Endothelial cell (in vitro differentiated cells): ENCODE data around the gene P2RY10. TPM values are rescaled to one million over a fixed set of nuclear protein-coding genes. Genes with fewer than 3 reads are reported as not detected.

Experiments used
- DNase-seq: peaks from one replicate; pipeline ENCODE4 v3.0.0; 2021; ENCODE audit warnings: low spot score
- H3K27ac Mint-ChIP-seq: one replicate; pipeline ENCODE4 v1.8.0; 2021; ENCODE audit warnings: mixed read lengths, inconsistent platforms; ENCODE audit not compliant: unreplicated experiment
- H3K27me3 Mint-ChIP-seq: one replicate; pipeline ENCODE4 v1.8.0; 2021; ENCODE audit warnings: mild to moderate bottlenecking, moderate library complexity, mixed read lengths, inconsistent platforms; ENCODE audit not compliant: unreplicated experiment
- H3K36me3 Mint-ChIP-seq: one replicate; pipeline ENCODE4 v1.8.0; 2021; ENCODE audit warnings: mild to moderate bottlenecking, low read depth, mixed read lengths, inconsistent platforms; ENCODE audit not compliant: unreplicated experiment
- H3K4me1 Mint-ChIP-seq: one replicate; pipeline ENCODE4 v1.8.0; 2021; ENCODE audit warnings: mild to moderate bottlenecking, mixed read lengths, inconsistent platforms; ENCODE audit not compliant: unreplicated experiment
- H3K4me3 Mint-ChIP-seq: one replicate; pipeline ENCODE4 v1.8.0; 2021; ENCODE audit warnings: mild to moderate bottlenecking, mixed read lengths, inconsistent platforms; ENCODE audit not compliant: unreplicated experiment
- H3K9me3 Mint-ChIP-seq: one replicate; pipeline ENCODE4 v1.8.0; 2021; ENCODE audit warnings: mixed read lengths, inconsistent platforms; ENCODE audit not compliant: unreplicated experiment
- CTCF ChIP-seq: fragments of 200-600 bp; sonication (generic); IDR thresholded peaks from one replicate; pipeline ENCODE4 v1.5.0; 2021; ENCODE audit warnings: antibody characterized with exemption; ENCODE audit not compliant: unreplicated experiment
- total RNA-seq: library from RNA; stranded (reverse); fragmentation: NEBNext Ultra II Directional; extraction: Animal tissue kit (Norgen Biotek cat#: 25700); gene quantifications from one replicate; pipeline ENCODE4 v1.2.1, GENCODE V29; 2021; ENCODE audit not compliant: unreplicated experiment

Gene P2RY10
- total RNA-seq, 1 donor from 2014 or later, result not detected

- DNase-seq, result no peak
- no peaks in the 10 kb centered on the region for H3K9me3 Mint-ChIP-seq
- no peaks in the 10 kb centered on the region for H3K36me3 Mint-ChIP-seq
- H3K4me3 Mint-ChIP-seq, result no peak overlapping the region
- no peaks in the 10 kb centered on the region for H3K27me3 Mint-ChIP-seq
- no peak overlapping the region for H3K27ac Mint-ChIP-seq
- TF ChIP-seq CTCF, result no peak
- peaks cover 5% of the 10 kb centered on the region for H3K4me1 Mint-ChIP-seq
These were observed 12.0 kb downstream of the P2RY10 start for GRCh38 chrX:78957049-78957767.

- Mint-ChIP-seq H3K4me1 (peaks cover 5% of the 10 kb centered on the region), H3K36me3 (no peaks in the 10 kb centered on the region), H3K9me3 (no peaks in the 10 kb centered on the region), H3K4me3 (no peak overlapping the region), H3K27me3 (no peaks in the 10 kb centered on the region), H3K27ac (no peak overlapping the region)
- no peak for TF ChIP-seq CTCF
- DNase-seq, result no peak
These were observed 12.6 kb downstream of the P2RY10 start for GRCh38 chrX:78957768-78958130.

DNA sequence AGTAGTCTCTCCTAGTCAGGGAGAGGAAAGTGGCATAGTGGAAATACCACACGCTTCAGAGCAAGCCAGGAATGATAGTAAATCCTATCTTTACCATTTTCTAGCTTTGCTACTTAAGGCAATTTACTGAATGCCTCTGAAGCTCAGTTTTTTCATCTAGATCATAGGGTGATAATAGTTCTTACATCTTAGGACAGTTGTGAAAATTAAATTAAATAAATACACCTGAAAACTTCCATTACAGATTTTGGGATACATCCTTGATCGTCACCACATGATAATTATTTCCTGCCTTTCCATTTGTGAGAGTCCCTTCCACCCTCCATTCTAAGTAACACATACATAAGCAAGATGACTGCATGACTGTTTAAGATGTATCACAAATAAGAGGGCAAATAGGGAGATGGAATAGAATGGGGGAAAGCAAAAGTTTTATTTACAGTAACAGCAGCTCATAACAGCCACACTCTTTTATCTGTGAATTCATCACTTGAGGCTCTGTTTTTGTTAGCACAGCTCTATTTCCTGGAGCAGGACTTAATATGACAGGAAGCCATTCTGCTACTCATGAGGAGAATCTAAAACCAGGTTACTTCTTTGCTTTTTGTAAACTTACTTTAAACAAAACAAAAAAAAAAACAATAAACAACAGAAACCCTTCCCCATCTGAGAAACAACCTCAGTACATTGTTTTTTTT lies 13.4 kb downstream of the P2RY10 start:
- no peak for DNase-seq
- no peak for TF ChIP-seq CTCF
- Mint-ChIP-seq H3K36me3 (no peaks in the 10 kb centered on the region), H3K9me3 (no peaks in the 10 kb centered on the region), H3K27ac (no peak overlapping the region), H3K27me3 (no peaks in the 10 kb centered on the region), H3K4me3 (no peak overlapping the region), H3K4me1 (peaks cover 5% of the 10 kb centered on the region)

DNA sequence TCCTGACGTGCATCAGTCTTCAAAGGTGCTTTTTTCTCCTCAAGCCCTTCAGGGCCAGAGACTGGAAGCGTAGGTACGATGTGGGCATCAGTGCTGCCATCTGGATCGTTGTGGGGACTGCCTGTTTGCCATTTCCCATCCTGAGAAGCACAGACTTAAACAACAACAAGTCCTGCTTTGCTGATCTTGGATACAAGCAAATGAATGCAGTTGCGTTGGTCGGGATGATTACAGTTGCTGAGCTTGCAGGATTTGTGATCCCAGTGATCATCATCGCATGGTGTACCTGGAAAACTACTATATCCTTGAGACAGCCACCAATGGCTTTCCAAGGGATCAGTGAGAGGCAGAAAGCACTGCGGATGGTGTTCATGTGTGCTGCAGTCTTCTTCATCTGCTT lies 15.7 kb downstream of the P2RY10 start:
- no peak for TF ChIP-seq CTCF
- DNase-seq, result no peak

DNA sequence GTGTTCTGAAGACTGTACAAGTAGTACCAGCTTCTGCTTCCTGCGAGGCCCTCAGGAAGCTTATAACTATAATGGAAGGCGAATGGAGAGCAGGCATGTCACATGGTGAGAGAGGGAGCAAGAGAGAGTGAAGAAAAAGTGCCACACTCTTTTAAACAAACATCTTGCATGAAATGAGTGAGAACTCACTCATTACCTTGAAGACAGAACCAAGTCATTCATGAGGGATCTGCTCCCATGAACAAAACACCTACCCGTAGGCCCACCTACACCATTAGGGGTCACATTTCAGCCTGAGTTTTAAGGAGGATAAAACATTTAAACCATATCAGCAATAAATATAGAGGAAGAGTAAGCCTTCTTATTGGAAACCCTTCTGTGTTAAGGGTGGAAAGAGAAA lies 19.4 kb downstream of the P2RY10 start:
- Mint-ChIP-seq H3K4me3 (no peak overlapping the region), H3K4me1 (no peaks in the 10 kb centered on the region), H3K27ac (no peak overlapping the region), H3K27me3 (no peaks in the 10 kb centered on the region), H3K9me3 (no peaks in the 10 kb centered on the region), H3K36me3 (no peaks in the 10 kb centered on the region)
- no peak for TF ChIP-seq CTCF
- no peak for DNase-seq

More for the DNA sequence above, 15.7 kb downstream of the P2RY10 start:
- H3K27me3 Mint-ChIP-seq, result no peaks in the 10 kb centered on the region
- H3K4me3 Mint-ChIP-seq, result no peak overlapping the region
- no peak overlapping the region for H3K27ac Mint-ChIP-seq
- no peaks in the 10 kb centered on the region for H3K36me3 Mint-ChIP-seq
- no peaks in the 10 kb centered on the region for H3K9me3 Mint-ChIP-seq
- H3K4me1 Mint-ChIP-seq, result peaks cover 5% of the 10 kb centered on the region
